ENCODE measurements around the gene NOTCH1.

The NOTCH1 gene

GRCh38 chr9:136513191-136513590, 32.7 kb downstream of the NOTCH1 start:
- no peak for FAIRE-seq

GRCh38 chr9:136512651-136513071, 33.2 kb downstream of the NOTCH1 start:
- no peak for FAIRE-seq

- no peak for FAIRE-seq
Measured at GRCh38 chr9:136511670-136512592, 33.9 kb downstream of the NOTCH1 start.

GRCh38 chr9:136511144-136511669, 34.6 kb downstream of the NOTCH1 start:
- no peak for FAIRE-seq

- FAIRE-seq: no peak
Measured at GRCh38 chr9:136510561-136510960, 35.3 kb downstream of the NOTCH1 start.

- no peak for FAIRE-seq
Measured at GRCh38 chr9:136509549-136509948, 36.3 kb downstream of the NOTCH1 start.

GRCh38 chr9:136508729-136509500, 36.9 kb downstream of the NOTCH1 start:
- no peak for FAIRE-seq

- no peak for FAIRE-seq
Measured at GRCh38 chr9:136507992-136508375, 37.9 kb downstream of the NOTCH1 start.

- FAIRE-seq: no peak
Measured at GRCh38 chr9:136507221-136507991, 38.4 kb downstream of the NOTCH1 start.

GRCh38 chr9:136506425-136506824, 39.4 kb downstream of the NOTCH1 start:
- no peak for FAIRE-seq

- no peak for FAIRE-seq
Measured at GRCh38 chr9:136505406-136506403, 40.1 kb downstream of the NOTCH1 start.

- no peak for FAIRE-seq
Measured at GRCh38 chr9:136504512-136505348, 41.1 kb downstream of the NOTCH1 start.

GRCh38 chr9:136502940-136503550, 42.8 kb downstream of the NOTCH1 start:
- no peak for FAIRE-seq

- FAIRE-seq: no peak
Measured at GRCh38 chr9:136502196-136502595, 43.7 kb downstream of the NOTCH1 start.

GRCh38 chr9:136501686-136502085, 44.2 kb downstream of the NOTCH1 start:
- no peak for FAIRE-seq

GRCh38 chr9:136499935-136500910, 45.6 kb downstream of the NOTCH1 start:
- no peak for FAIRE-seq

GRCh38 chr9:136499071-136499934, 46.5 kb downstream of the NOTCH1 start:
- FAIRE-seq: no peak
